Glomerular visceral epithelial cell (primary cell): Measurements from ENCODE around the gene COL11A1.
"Not testable (repeated sequence)": the region's sequence is repeated elsewhere in the genome, so short reads cannot be mapped to it uniquely, and the experiment has no call there.

Source experiments
- DNase-seq: peaks from one replicate; pipeline ENCODE4 v3.0.0-alpha.2; 2016; ENCODE audit errors: extremely low spot score

Gene COL11A1

GRCh38 chr1:103108376-103109150, at the start of gene COL11A1:
COL11A1 (minus strand) TSS chr1:103108522; CDS start chr1:103108178, 344 bp downstream.
- DNase-seq = peak; percentile 60

DNA sequence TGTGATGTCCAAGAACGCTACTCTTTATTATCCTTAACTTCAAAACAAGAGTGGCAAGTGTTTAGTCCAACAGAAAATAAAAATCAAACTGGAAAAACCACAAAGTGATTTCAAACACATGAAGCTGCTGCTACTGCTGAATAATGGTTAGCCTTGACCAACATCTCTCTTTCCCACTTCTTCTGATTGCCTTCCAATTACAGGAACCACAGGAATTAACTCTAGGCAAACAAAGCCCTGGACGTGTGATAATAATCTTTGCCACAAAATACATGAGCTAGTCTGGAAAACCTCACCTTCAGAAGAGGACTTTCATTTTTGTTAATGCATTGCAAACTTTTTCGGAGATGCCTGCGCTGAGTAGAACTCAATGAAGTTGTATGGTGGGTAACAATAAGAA, 48.6 kb upstream of the COL11A1 start:
- DNase-seq = peak; percentile 19

- DNase-seq = peak; percentile 6
These were observed 37.8 kb upstream of the COL11A1 start for GRCh38 chr1:103146166-103146565.

DNA sequence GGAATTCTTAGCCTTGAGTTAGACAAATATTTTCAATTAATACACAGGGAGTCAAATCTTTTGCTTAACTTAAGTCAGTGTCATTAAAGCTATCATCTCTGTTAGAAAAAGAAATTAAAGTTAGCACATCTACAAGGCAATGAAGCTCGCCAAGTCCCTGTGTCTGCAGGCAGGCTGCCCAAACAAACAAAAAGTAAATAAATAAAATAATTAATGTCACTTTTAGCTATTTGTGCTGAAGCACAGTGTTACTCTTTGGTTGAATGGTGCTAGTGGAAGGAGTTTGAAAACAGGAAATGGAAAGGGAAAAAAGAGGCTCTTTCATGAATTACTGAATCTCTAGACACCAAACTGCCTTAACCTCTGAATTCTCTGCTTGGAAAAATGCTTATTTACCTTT, 37.1 kb upstream of the COL11A1 start:
- no peak for DNase-seq

- no peak for DNase-seq
These were observed 36.4 kb upstream of the COL11A1 start for GRCh38 chr1:103144681-103145080.

DNA sequence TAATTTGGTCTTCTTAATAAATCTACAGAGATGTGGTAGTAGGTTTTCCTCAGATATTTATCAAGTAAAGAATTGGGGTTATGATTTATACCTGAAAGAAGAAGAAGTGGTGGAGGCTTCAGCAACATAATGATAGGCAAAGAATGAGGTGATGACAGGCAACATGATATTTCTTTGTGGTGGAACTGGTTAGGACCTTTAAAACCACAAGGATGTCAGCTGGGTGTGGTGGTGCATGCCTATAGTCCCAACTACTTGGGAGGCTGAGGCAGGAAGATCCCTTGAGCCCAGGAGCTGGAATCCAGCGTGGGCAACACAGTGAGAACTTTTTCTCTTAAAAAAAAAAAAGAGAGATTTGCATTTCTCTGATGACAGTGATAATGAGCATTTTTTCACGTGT, 34.1 kb upstream of the COL11A1 start:
- no peak for DNase-seq

- DNase-seq = peak; percentile 27
These were observed 21.5 kb upstream of the COL11A1 start for GRCh38 chr1:103129796-103130195.

GRCh38 chr1:103129255-103129654, 20.9 kb upstream of the COL11A1 start:
- DNase-seq = peak; percentile 63

DNA sequence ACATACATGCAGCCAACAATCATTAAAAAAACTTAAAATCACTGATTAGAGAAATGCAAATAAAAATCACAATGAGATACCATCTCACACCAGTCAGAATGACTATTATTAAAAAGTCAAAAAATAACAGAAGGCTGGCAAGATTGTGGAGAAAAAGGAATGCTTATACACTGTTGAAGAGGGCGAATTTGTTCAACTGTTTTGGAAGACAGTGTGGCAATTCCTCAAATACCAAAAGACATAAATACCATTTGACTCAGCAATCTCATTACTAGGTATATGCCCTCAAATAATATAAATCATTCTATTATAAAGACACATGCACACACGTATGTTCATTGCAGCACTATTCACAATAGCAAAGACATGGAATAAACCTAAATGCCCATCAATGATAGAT, 19.9 kb upstream of the COL11A1 start:
- not testable (repeated sequence) for DNase-seq

GRCh38 chr1:103125219-103125618, 16.9 kb upstream of the COL11A1 start:
- DNase-seq = no peak

- DNase-seq = no peak
These were observed 14.8 kb upstream of the COL11A1 start for GRCh38 chr1:103122983-103123720.

DNA sequence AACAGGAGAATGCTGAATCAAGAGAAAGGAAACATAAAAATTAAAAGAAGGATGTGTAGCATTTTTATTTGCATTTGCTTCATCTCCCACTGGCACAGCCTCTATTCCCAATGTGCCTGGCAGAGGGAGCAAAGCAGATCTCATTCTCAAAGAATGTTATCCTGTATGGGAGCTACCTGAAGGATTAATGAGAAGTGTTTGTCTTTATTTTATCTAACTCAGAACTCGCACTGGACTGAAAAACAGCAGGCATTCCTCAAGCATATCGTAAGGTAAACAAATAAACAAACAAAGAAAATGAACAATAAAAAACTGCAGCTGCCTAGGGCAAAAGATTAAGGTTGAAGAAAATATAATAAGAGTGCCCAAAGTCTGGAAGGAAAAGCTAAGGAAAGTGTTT, 12.7 kb upstream of the COL11A1 start:
- DNase-seq = no peak

- peak; percentile 50 for DNase-seq
These were observed 4.2 kb upstream of the COL11A1 start for GRCh38 chr1:103112546-103112945.

DNA sequence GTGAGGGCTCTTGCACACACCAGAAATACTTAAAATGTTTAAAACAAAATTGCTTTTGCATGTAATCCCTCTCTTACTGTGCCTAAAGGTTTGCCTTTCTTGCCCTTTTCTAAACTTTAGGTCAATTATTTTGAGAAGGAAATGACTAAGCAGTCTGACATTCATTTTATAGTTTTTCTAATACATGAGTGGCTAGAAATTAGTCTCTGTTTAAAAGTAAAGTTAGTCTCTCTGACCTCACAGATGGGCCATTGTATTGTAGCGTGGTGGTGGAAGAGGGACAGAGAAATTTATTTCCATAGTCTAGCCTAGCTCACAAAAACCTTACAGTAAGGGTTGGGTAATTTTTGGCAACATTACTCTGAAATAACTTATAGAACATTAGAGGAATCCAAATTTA, 3.6 kb upstream of the COL11A1 start:
- peak; percentile 32 for DNase-seq

- DNase-seq = peak; percentile 63
These were observed 2.4 kb upstream of the COL11A1 start for GRCh38 chr1:103110701-103111100.

GRCh38 chr1:103109311-103109920, 1.1 kb upstream of the COL11A1 start:
- peak; percentile 68 for DNase-seq

DNA sequence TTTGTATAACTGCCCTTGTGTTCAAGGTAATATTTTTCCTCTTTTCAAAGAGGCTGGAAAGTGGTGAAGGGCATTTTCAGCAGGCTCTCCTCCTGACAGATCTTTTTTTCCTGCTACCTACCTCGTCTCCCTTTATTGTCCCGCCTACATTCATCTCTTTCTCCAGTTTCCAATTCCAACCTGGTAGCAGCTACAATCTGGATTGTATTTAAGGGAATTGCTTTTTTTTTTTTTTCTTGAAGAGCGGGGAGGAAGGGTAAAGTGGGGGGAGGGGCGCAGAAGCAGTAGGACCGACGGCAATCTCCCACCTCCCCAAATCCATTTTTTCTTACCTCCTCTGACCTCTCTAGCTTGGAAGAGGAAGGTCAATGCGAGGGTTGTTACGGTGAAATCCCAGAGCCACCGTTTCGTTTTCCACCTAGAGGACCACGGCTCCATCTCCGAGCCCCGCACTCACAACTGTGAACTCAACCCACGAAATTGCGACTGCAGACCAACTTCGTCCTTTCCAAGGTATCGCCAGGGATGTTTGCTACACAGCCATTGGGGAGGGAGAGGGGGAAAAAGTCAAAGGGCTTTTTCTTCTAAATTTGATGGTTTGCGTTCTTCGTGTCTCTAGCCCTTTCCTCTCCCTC, 464 bp downstream of the COL11A1 start:
- DNase-seq = peak; percentile 9

DNA sequence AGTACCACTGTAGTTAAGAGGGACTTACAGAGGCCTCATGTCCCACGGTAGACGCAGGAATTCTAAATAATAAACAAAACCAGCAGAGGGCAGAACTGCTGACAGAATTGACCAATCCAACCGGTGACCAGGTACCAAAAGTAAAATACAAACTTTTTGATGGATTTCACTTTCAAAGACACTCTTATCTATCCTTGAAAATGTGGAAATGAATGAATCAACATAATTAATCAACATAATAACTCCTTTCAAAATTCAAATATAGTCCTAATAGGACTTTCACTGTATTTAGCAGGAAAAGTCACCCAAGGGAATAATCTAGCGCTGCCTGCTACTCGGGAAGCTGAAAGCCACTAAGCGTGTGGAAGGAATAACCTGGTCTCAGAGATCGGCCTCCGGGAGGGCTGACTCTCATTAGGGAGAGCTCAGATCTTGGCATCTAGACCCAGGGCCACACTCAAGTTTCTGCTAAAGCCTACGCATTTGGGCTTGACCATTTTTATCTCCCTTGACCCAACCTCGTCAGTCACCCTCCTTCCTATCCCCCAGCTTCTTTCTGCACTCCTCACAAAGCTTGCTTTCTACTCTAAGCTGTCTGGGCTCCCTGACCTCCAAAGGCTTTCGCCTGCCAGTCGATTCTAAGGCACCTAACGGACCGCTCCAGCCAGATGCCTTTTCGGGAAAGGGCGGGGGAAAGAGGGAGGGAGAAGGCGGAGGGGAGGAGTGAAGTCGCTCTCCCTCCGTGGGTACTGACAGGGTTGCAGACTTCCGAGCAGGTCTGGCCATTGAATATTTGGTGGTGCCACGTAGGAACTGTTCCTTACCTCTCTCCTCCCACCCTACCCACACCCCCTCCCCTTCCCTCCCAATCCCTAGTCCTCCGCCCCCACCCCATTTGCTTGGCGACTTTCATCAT, 1.6 kb downstream of the COL11A1 start:
- DNase-seq = peak; percentile 65

GRCh38 chr1:103101399-103101798, 6.9 kb downstream of the COL11A1 start:
- DNase-seq = no peak

DNA sequence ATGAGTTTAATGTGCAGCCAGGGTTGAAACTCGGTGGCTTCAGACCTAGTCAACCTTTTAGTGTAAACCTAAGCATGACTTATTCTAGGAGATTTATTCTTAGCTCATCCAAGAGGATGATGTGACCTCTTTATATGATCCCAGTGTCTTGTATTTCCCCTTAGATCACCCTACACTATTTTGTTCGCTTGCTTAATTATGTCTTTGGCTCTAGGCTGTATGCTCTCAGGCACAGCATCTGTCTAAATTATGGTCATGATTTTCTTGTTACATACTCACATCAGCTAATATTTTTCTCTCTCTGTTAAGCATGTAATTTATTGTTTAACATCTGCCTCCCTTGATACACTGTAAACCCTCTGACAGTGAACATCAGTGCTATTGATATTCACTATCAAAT, 19.1 kb downstream of the COL11A1 start:
- no peak for DNase-seq

DNA sequence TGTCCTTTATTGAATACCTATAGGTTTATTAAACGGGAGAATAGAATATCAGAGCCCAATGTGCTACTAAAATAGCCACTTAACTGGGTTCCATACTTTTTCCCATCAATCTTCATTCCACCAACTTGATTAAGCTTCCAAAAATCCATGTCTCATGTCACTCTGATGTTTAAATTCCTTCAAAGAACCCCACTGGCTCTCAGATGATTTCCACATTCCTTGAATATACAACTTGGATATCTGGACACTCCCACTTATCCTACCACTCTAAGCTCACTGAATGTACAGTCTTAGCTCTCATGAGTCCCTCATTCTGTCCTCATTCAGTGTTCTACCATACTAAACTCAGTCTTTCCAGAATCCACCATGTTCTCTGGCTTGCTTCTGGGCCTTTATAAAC, 21.1 kb downstream of the COL11A1 start:
- DNase-seq = no peak
